ENCODE measurements around the gene FICD. TPM values are rescaled to one million over a fixed set of nuclear protein-coding genes. Genes with fewer than 3 reads are reported as not detected.

The FICD gene
- total and polyA plus RNA-seq, 5 donors from 2014 or later, result 0.79 to 5.4 (median 2.8) TPM

DNA sequence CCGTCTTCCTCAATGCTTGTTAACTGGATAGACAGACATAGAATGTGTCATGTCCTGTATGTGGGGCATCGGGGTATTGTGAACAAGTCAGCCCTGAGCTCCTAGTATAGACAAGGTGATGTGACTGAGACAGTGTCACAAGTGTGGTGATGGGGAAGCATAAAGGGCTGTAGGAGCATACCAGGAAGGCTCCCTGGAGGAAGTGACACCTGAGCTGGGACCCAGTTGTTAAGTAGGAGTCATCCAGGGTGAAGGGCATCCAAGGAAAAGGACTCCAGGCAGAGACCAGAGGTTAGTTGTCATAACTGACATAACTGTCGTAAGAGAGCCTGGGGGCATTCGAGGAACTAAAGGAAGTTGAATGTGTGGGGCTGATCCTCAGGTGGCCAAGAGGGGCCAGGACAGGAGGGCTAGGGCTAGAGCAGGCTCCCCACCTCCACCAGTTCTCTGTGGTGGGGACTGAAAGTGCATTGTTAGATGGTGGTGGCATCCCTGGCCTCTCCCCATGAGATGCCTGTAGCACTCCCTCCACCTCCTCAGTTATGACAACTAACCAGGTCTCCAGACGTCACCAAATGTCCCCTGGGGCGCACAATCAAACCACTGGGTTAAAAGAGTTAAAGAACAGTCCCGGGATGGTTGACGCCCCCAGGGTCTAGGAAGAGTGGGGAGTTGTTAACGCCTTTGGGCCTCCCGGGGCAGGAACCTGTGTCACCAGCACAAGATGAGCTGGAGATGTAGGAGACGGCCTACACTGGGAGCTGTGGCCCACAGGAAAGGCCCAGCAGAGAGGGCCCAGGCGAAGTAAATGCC, 2.4 kb downstream of the FICD start:
- Mint-ChIP-seq H3K4me3 (peak overlapping the region in 2 of 4 donors; percentile 66 to 100), H3K9me3 (no peaks in the 10 kb centered on the region), H3K27me3 (no peaks in the 10 kb centered on the region), H3K4me1 (peaks cover 9 to 29% (median 13%) of the 10 kb centered on the region in 4 donors), H3K36me3 (peaks cover 37% of the 10 kb centered on the region), H3K27ac (peak overlapping the region in 2 of 3 donors; percentile 46 to 86)
- peaks cover 39% of the 10 kb centered on the region for H3K36me3 ChIP-seq (ENCODE audit: control insufficient read depth, insufficient read depth, low read length)
- H3K27ac ChIP-seq (ENCODE audit: insufficient read depth, low read length, poor library complexity, severe bottlenecking), result no peak overlapping the region
- DNase-seq, result no peak
- H3K27me3 ChIP-seq (ENCODE audit: control insufficient read depth, insufficient read depth, low read length), result no peaks in the 10 kb centered on the region
- H3K4me1 ChIP-seq (ENCODE audit: control insufficient read depth, insufficient read depth, low read length, poor library complexity, severe bottlenecking), result peaks cover 14% of the 10 kb centered on the region
- no peak for ATAC-seq (ENCODE audit: low read depth in 2 of 2)
- no peak overlapping the region for H3K4me3 ChIP-seq (ENCODE audit: low read depth, low read length)
- no peaks in the 10 kb centered on the region for H3K9me3 ChIP-seq (ENCODE audit: control insufficient read depth in 2 of 2, low read length in 2 of 2)

GRCh38 chr12:108518101-108518715, 3.1 kb downstream of the FICD start:
- H3K4me1 ChIP-seq (ENCODE audit: control insufficient read depth, insufficient read depth, low read length, poor library complexity, severe bottlenecking), result peaks cover 14% of the 10 kb centered on the region
- H3K36me3 Mint-ChIP-seq, result peaks cover 39% of the 10 kb centered on the region
- H3K9me3 Mint-ChIP-seq, result no peaks in the 10 kb centered on the region
- no peaks in the 10 kb centered on the region for H3K9me3 ChIP-seq (ENCODE audit: control insufficient read depth in 2 of 2, low read length in 2 of 2)
- no peak overlapping the region for H3K4me3 ChIP-seq (ENCODE audit: low read depth, low read length)
- no peaks in the 10 kb centered on the region for H3K27me3 ChIP-seq (ENCODE audit: control insufficient read depth, insufficient read depth, low read length)
- H3K27me3 Mint-ChIP-seq, result no peaks in the 10 kb centered on the region
- H3K27ac ChIP-seq (ENCODE audit: insufficient read depth, low read length, poor library complexity, severe bottlenecking), result no peak overlapping the region
- peak overlapping the region in 3 of 4 donors; percentile 19 to 46 (median 23) for H3K4me3 Mint-ChIP-seq
- ATAC-seq (ENCODE audit: low read depth in 2 of 2) (no peak), DNase-seq (no peak)
- H3K36me3 ChIP-seq (ENCODE audit: control insufficient read depth, insufficient read depth, low read length), result peaks cover 46% of the 10 kb centered on the region
- H3K27ac Mint-ChIP-seq, result peak overlapping the region in 1 of 3 donors; percentile 9
- peaks cover 9 to 29% (median 13%) of the 10 kb centered on the region in 4 donors for H3K4me1 Mint-ChIP-seq

DNA sequence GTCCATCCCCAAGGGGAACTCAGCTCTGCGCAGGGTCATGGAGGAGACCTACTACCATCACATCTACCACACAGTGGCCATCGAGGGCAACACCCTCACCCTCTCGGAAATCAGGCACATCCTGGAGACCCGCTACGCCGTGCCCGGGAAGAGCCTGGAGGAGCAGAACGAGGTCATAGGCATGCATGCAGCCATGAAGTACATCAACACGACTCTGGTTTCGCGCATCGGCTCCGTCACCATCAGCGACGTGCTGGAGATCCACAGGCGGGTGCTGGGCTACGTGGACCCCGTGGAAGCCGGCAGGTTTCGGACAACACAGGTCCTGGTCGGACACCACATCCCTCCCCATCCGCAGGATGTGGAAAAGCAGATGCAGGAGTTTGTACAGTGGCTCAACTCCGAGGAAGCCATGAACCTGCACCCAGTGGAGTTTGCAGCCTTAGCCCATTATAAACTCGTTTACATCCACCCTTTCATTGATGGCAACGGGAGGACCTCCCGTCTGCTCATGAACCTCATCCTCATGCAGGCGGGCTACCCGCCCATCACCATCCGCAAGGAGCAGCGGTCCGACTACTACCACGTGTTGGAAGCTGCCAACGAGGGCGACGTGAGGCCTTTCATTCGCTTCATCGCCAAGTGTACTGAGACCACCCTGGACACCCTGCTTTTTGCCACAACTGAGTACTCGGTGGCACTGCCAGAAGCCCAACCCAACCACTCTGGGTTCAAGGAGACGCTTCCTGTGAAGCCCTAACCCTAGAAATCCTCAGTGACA, 3.8 kb downstream of the FICD start:
- Mint-ChIP-seq H3K4me3 (peak overlapping the region in 3 of 4 donors; percentile 19 to 46 (median 23)), H3K27ac (peak overlapping the region in 1 of 3 donors; percentile 26), H3K27me3 (no peaks in the 10 kb centered on the region), H3K4me1 (peaks cover 9 to 27% (median 13%) of the 10 kb centered on the region in 4 donors), H3K36me3 (peaks cover 46% of the 10 kb centered on the region), H3K9me3 (no peaks in the 10 kb centered on the region)
- H3K4me3 ChIP-seq (ENCODE audit: low read depth, low read length), result no peak overlapping the region
- peaks cover 53% of the 10 kb centered on the region for H3K36me3 ChIP-seq (ENCODE audit: control insufficient read depth, insufficient read depth, low read length)
- H3K9me3 ChIP-seq (ENCODE audit: control insufficient read depth in 2 of 2, low read length in 2 of 2), result no peaks in the 10 kb centered on the region
- peaks cover 14% of the 10 kb centered on the region for H3K4me1 ChIP-seq (ENCODE audit: control insufficient read depth, insufficient read depth, low read length, poor library complexity, severe bottlenecking)
- DNase-seq (no peak), ATAC-seq (ENCODE audit: low read depth in 2 of 2) (no peak)
- no peak overlapping the region for H3K27ac ChIP-seq (ENCODE audit: insufficient read depth, low read length, poor library complexity, severe bottlenecking)
- no peaks in the 10 kb centered on the region for H3K27me3 ChIP-seq (ENCODE audit: control insufficient read depth, insufficient read depth, low read length)

- Histone ChIP-seq H3K9me3 (ENCODE audit: control insufficient read depth in 2 of 2, low read length in 2 of 2) (no peaks in the 10 kb centered on the region), H3K27me3 (ENCODE audit: control insufficient read depth, insufficient read depth, low read length) (no peaks in the 10 kb centered on the region), H3K27ac (ENCODE audit: insufficient read depth, low read length, poor library complexity, severe bottlenecking) (no peak overlapping the region), H3K36me3 (ENCODE audit: control insufficient read depth, insufficient read depth, low read length) (peaks cover 60% of the 10 kb centered on the region), H3K4me3 (ENCODE audit: low read depth, low read length) (no peak overlapping the region), H3K4me1 (ENCODE audit: control insufficient read depth, insufficient read depth, low read length, poor library complexity, severe bottlenecking) (peaks cover 13% of the 10 kb centered on the region)
- DNase-seq (no peak), ATAC-seq (ENCODE audit: low read depth in 2 of 2) (no peak)
- Mint-ChIP-seq H3K27me3 (no peaks in the 10 kb centered on the region), H3K36me3 (peaks cover 50% of the 10 kb centered on the region), H3K4me3 (peak overlapping the region in 1 of 4 donors; percentile 51), H3K27ac (peak overlapping the region in 2 of 3 donors; percentile 26 to 86), H3K9me3 (no peaks in the 10 kb centered on the region), H3K4me1 (peaks cover 9 to 23% (median 11%) of the 10 kb centered on the region in 4 donors)
These were observed 4.5 kb downstream of the FICD start for GRCh38 chr12:108519558-108519957.

DNA sequence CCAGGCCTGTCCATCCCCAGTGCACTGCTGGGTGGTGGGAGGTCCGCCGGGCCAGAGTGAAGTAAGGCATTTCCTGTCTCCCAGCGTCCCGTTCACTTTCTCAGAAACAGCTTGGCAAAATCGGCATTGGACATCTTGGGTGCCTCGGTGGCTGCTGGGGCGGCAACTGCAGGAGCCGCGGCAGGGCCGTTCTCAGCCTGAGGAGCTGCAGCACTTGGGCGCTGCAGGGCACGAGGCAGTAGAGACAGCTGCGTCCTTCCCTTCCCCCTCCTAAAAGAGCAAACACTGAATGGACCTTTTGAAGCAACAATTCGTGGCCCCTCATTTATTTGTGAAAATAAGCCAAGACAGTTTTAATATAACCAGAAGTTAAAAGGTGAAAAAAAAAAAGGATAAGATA, 8.3 kb downstream of the FICD start:
- DNase-seq (no peak), ATAC-seq (ENCODE audit: low read depth in 2 of 2) (no peak)
- no peaks in the 10 kb centered on the region for H3K27me3 ChIP-seq (ENCODE audit: control insufficient read depth, insufficient read depth, low read length)
- peaks cover 97% of the 10 kb centered on the region for H3K36me3 ChIP-seq (ENCODE audit: control insufficient read depth, insufficient read depth, low read length)
- Mint-ChIP-seq H3K36me3 (peaks cover 61% of the 10 kb centered on the region), H3K4me3 (no peak overlapping the region), H3K9me3 (no peaks in the 10 kb centered on the region), H3K27me3 (no peaks in the 10 kb centered on the region), H3K4me1 (peaks cover 3 to 9% (median 5%) of the 10 kb centered on the region in 4 donors), H3K27ac (peak overlapping the region in 1 of 3 donors; percentile 11)
- no peaks in the 10 kb centered on the region for H3K4me1 ChIP-seq (ENCODE audit: control insufficient read depth, insufficient read depth, low read length, poor library complexity, severe bottlenecking)
- H3K27ac ChIP-seq (ENCODE audit: insufficient read depth, low read length, poor library complexity, severe bottlenecking), result no peak overlapping the region
- H3K4me3 ChIP-seq (ENCODE audit: low read depth, low read length), result no peak overlapping the region
- no peaks in the 10 kb centered on the region for H3K9me3 ChIP-seq (ENCODE audit: control insufficient read depth in 2 of 2, low read length in 2 of 2)

- ATAC-seq (ENCODE audit: low read depth in 2 of 2) (no peak), DNase-seq (no peak)
- peaks cover 0 to 9% (median 5%) of the 10 kb centered on the region in 4 donors for H3K4me1 Mint-ChIP-seq
- no peaks in the 10 kb centered on the region for H3K27me3 Mint-ChIP-seq
- peaks cover 98% of the 10 kb centered on the region for H3K36me3 ChIP-seq (ENCODE audit: control insufficient read depth, insufficient read depth, low read length)
- no peak overlapping the region for H3K27ac Mint-ChIP-seq
- no peak overlapping the region for H3K27ac ChIP-seq (ENCODE audit: insufficient read depth, low read length, poor library complexity, severe bottlenecking)
- H3K4me3 Mint-ChIP-seq, result no peak overlapping the region
- H3K4me1 ChIP-seq (ENCODE audit: control insufficient read depth, insufficient read depth, low read length, poor library complexity, severe bottlenecking), result no peaks in the 10 kb centered on the region
- peaks cover 62% of the 10 kb centered on the region for H3K36me3 Mint-ChIP-seq
- H3K4me3 ChIP-seq (ENCODE audit: low read depth, low read length), result no peak overlapping the region
- no peaks in the 10 kb centered on the region for H3K27me3 ChIP-seq (ENCODE audit: control insufficient read depth, insufficient read depth, low read length)
- H3K9me3 ChIP-seq (ENCODE audit: control insufficient read depth in 2 of 2, low read length in 2 of 2), result no peaks in the 10 kb centered on the region
- no peaks in the 10 kb centered on the region for H3K9me3 Mint-ChIP-seq
These were observed 10.6 kb downstream of the FICD start for GRCh38 chr12:108525681-108526080.

GRCh38 chr12:108526482-108527165, 11.5 kb downstream of the FICD start:
- Histone ChIP-seq H3K36me3 (ENCODE audit: control insufficient read depth, insufficient read depth, low read length) (peaks cover 97% of the 10 kb centered on the region), H3K9me3 (ENCODE audit: control insufficient read depth in 2 of 2, low read length in 2 of 2) (no peaks in the 10 kb centered on the region), H3K27ac (ENCODE audit: insufficient read depth, low read length, poor library complexity, severe bottlenecking) (no peak overlapping the region), H3K27me3 (ENCODE audit: control insufficient read depth, insufficient read depth, low read length) (no peaks in the 10 kb centered on the region), H3K4me3 (ENCODE audit: low read depth, low read length) (no peak overlapping the region), H3K4me1 (ENCODE audit: control insufficient read depth, insufficient read depth, low read length, poor library complexity, severe bottlenecking) (no peaks in the 10 kb centered on the region)
- Mint-ChIP-seq H3K4me3 (no peak overlapping the region), H3K27ac (peak overlapping the region; percentile 54 to 86 (median 75)), H3K27me3 (no peaks in the 10 kb centered on the region), H3K9me3 (no peaks in the 10 kb centered on the region), H3K36me3 (peaks cover 56% of the 10 kb centered on the region), H3K4me1 (peaks cover 0 to 9% (median 3%) of the 10 kb centered on the region in 4 donors)
- DNase-seq, result no peak
- no peak for ATAC-seq (ENCODE audit: low read depth in 2 of 2)
